Cerebellar nuclear complex (tissue), 1 donor: Measurements from ENCODE around the gene MADD.
"Not testable (repeated sequence)": the region's sequence is repeated elsewhere in the genome, so short reads cannot be mapped to it uniquely, and the experiment has no call there.

Experiments used
- DNase-seq, 2 experiments: peaks; one replicate each; lab custom pipeline; 2025; lab: John Stamatoyannopoulos, UW

Gene MADD

DNA sequence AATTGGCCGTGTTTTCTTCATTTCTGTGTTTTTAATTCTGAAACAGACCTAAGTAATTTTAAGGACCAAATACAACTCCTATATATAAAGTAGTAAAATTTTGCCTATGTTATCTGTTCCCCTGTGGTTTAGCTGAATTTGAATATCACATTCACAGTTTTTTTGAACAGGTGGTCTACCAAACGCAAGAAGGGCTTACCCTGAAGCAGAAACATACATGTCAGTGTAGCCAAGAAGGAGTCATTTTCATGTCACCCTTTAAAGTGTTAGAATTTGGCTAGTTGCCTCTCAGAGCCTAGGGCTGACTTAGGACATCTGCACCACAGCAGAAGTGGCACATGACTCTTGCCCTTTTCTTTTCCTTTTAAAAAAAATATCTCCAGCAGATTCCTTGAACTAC, 48.2 kb downstream of the MADD start:
- DNase-seq: no peak

DNA sequence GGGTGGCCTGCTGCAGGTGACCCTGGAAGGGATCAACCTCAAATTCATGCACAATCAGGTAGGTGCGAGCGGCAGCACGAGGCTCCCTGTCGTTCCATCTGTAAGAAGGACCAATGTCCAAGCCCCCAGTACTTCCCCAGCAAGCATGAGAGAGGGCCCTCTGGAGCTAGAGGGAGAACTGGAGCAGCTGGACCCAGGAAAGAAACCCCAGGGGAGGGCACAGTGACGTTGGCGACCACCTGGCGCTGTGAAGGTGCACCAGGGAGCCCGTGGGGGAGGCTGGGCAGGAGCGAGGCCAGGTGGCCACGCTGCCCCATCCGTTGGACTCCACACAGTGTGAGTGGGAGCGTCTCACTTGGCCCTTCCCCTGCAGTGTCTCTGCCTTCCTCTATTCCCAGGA, 54.6 kb downstream of the MADD start:
- DNase-seq: no peak

DNA sequence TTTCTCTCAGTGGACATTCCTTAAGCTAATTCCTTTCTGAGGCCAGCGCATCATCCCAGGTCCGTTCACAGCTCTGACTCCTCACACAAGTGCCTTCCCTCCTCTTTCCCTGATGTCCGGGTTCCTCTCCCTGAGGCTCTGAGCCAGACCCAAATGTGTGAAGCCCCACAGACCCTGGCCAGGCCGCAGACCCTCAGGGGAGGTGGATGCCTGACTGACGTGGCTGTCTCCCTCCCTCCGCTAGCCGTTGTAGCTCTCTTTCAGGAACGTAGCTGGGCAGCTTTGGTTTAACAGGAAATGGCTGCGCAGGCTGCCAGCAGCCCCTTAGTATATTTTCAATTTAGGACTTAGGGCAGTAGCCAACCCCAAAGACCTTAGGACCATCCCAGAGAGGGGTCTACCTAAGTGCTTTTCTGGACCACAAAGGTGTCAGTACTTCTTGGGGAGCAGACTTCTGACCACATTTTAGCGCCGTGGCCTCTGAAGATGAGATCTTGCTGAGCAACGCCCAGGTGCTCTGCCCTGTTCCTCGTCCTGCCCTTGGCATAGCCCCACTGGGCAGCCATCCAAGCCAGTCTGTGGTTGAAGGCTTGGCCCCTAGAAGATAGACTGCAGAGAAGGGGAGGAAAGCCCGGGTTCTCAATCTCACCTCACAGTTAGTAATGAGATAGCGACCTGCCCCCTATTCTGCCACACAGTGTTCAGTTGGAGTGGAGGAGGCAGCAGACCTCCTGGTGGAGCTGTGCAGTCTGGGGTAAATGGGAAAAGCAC, 55.5 kb downstream of the MADD start:
- DNase-seq: no peak

DNA sequence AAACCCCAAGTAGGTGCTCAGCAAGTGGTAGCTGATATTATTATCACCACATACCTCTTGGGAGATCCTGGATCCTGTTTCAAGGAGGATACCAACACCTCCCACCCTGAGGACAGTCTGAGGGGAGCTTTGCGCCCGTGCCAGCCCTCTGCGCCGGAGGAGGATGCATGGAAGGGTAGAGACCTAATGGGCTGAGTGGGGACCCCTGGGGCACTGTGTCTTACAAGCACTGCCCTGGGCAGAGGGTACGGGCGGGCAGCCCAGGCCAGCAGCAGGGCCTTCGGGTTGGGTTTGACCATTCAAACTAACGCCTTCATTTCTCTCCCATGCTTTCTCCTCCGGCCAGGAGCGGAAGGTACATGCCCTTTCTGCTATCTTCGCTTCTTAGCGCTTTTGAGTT, 56.3 kb downstream of the MADD start:
- no peak for DNase-seq

DNA sequence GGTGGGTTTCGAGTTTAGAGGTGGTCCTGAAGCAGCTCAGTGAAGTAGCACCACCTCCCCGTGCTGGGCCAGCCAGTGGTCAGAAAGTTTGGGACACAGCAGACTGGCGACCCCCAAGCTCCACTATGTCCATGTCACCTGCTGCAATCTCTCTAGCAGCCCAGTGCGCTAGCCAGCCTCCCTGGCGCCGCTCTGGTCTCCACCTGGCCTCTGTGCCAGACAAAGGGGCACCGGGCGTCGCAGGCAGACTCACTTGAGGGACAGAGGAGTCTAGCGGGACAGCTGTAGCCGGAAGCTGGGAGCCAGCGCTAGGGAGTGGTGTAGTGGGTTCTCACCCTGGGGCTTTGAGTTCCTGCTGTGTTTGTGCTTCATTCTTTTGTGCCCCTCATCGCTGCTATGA, 57.1 kb downstream of the MADD start:
- DNase-seq: no peak

DNA sequence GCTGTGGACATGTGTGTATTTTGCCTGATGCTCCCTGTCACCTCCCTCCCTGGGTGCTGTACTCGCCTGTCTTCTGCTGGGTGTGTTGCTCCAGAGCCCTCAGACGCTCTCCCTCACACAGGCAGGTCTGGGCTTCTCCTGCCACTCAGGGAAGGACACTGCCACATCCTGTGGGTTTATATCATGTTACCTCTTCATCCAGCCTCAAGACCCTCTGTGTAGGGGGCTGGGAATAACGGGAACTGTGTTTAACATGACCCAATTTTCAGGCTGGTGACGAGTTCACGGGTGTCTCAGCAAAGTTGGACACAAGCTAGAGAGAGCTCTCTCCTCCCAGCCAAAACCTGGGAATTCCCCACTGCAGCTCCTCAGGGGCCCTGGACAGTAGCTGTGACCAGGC, 58.0 kb downstream of the MADD start:
- no peak for DNase-seq

DNA sequence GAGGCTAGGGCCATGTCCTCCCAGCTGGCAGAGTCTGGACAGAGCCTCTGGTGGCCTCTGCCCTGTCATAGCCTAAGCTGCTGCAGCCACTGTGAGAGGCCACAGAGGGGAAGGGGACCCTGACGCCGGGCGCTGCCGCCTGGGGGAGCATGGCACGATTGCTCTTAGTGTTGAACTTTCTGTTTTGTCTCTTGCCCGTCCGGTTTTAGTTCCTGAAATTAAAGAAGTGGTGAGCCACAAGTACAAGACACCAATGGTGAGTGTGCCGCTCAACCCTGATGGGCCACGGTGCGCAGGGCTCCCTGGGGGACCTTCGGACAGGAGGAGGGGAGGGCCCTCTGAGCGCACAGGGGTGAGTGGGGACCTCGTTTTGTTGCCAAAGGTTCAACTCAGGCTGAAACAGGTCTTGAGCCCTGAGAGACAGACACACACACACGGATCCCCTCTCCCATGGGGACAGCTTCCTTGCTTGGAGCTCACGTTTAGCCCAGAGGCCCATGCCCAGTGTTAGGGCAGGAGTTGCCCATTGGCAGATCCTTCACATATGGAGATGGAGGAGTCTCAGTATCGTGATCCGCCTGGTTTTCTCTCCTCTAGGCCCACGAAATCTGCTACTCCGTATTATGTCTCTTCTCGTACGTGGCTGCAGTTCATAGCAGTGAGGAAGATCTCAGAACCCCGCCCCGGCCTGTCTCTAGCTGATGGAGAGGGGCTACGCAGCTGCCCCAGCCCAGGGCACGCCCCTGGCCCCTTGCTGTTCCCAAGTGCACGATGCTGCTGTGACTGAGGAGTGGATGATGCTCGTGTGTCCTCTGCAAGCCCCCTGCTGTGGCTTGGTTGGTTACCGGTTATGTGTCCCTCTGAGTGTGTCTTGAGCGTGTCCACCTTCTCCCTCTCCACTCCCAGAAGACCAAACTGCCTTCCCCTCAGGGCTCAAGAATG, 58.8 kb downstream of the MADD start:
- no peak for DNase-seq

DNA sequence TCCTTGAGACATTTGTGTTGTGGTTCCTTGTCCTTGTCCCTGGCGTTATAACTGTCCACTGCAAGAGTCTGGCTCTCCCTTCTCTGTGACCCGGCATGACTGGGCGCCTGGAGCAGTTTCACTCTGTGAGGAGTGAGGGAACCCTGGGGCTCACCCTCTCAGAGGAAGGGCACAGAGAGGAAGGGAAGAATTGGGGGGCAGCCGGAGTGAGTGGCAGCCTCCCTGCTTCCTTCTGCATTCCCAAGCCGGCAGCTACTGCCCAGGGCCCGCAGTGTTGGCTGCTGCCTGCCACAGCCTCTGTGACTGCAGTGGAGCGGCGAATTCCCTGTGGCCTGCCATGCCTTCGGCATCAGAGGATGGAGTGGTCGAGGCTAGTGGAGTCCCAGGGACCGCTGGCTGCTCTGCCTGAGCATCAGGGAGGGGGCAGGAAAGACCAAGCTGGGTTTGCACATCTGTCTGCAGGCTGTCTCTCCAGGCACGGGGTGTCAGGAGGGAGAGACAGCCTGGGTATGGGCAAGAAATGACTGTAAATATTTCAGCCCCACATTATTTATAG, 59.6 kb downstream of the MADD start:
- no peak for DNase-seq

DNA sequence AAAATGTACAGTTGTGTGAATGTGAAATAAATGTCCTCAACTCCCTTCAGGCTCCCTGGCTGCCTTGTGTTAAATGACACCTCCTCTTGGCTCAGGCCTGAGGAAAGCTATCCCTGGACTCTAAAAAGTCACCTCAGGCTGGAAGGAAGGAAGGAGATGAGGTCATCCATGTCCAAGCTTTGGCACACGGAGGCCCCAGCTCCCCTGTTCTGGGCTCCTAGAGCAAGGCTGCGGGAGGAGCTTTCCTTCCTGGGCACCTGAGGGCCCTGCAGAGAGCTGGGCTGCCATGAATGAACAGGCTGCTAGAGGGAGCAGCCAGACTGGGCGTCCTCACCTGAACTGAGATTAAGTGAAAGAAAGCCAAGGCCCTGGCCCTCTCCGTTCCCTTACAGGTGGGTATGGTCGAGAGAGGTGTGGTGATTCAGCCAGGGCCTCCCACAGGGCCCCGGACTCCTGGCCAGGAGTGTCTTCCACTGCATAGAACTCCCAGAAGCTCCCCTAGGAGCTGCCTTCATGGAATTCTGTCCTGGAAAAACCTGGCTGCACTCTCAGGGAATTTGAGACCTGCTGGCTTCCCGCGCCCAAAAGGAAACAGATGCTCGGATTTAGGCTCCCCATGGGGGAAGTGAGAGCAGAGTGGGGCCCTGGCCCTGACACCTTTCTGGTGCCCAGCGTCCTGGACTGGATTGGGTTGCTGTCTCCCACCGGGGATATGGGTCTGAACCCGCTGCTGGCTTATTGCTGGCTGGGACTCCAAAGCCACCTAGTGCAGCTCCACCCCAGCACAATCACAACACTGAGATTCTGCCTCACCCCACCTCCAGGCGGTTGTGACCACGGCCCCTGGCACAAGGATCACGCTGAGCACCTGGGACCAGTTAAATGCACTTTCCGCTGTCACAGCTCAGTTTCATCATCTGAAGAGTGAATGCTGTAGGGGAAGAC, 60.3 kb downstream of the MADD start:
- peak in 1 of 2 experiments; percentile 27 for DNase-seq

DNA sequence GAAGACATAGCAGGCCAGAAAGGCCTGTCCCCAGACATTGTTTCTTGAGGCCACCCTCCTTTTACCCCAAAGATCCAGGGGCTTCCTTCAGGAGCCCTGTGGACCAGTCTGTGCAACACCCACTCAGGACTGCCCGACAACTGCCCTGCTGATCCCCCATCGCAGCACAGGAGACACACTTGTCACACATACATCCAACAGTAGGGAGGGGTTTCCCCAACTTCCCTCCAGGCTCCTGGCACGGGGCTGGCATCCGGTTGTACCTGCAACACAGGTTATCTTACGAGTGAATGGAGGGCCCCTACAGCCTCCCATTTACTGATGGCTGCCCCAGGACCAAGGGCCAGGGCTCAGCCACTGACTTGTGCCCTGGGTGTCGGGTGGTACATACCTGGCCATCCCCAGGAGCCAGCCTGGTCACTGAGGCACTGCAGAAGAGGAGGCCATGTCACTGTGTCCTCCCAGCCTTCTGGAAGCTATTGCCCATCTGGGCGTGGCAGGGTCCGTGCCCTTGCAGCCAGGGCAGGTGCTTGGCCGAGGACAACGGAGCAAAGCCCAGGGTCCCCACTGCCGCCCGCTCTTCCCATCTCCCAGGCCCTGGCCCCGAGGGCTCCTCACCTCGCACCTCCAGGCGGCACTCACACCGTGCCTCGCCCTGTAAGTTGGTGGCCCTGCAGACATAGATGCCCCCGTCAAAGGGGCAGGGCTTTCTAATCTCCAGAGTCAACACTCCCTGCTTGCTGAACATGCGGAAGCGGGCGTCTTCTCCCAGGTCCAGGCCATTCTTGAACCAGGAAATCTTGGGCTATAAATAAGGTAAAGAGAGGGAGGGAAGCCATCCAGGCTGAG, 61.7 kb downstream of the MADD start:
- no peak for DNase-seq

DNA sequence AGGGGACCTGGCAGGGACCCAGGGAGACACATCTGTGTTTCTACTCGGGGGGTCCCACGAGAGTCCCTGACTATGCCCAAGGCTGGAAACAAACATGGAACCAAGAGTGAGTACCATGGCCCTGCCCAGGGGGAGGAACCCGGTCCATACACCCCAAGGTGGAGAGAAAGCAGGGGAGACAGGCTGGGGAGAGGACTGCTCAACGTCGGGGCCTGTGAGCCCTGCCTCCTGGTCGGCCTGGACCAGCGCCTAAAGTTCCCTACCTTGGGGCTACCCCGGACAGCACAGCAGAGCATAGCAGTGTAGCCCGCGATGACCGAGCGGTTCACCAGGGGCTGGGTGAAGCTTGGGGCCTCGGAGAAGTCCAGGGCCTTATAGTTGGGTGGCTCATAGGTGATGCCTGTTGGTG, 62.4 kb downstream of the MADD start:
- DNase-seq: no peak

DNA sequence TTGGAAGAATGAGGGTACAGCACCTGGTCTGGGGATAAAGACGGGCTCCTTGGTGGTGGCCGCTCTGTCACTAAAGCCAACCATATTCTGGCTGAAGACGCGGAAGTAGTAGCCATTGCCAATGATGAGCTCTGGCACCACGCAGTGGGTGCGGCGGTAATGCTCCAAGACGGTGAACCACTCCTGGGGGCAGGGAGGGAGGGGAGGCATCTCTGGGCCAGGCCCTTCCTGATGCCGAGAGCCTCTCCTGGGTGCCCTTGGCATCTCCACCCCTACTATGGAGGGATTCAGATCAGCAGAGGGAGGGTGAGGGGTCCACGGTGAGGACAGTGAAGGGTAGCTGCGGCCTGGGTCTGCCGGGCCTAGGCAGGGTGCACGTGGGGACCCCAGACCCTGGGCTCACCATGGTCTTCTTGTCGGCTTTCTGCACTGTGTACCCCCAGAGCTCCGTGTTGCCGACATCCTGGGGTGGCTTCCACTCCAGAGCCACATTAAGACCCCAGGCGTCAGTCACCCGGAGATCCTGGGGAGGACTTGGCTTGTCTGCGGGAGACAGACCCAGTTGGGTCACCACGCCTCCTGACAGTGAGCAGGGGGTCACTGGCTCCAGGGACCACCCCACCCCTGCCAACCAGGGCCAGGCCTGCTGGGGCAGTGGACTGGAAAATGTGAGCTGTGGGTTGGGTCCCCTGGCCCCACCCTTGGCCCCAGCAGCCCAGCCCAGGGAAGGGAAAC, 63.0 kb downstream of the MADD start:
- no peak for DNase-seq

DNA sequence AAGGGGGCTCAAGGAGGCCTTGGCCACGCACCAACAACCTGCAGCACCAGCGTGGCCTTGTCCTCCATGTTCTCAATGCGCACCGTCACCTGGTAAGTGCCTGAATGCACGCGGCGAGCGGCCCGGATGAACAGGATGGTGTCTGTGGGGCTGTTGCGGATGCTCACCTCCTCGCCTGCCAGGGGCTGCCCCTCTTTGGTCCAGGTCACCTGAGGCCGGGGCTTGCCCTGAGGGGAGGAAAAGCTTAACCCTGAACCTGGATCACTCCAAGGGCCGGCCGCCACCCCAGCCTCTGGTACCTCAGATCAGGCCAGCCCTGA, 63.6 kb downstream of the MADD start:
- no peak for DNase-seq

DNA sequence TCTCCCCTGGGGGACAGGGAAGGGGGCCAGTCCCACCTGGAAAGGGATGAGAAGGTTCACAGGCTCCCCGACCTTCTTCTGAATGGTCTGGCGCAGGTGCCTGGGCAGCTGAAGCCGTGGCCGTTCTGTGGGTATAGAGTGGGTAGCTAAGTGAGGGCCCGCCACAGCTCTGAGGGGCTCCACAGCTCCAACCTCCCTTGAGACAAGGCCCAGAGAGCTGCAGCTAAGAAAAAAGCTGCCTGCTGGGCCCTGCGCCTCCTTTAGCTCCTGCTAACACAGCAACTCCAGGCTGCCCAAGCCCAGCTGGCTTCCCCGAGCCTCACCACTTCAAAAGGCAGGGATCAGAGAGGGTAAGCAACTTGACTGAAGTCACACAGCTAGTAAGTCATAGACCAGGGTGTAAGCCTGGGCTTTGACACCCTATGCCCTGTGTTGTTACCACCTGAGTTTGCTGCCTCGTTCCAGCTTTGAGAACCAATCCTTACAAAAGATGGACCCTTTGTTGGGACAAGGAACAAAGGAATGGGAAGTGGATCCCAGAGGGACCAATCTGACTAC, 64.0 kb downstream of the MADD start:
- DNase-seq: no peak

DNA sequence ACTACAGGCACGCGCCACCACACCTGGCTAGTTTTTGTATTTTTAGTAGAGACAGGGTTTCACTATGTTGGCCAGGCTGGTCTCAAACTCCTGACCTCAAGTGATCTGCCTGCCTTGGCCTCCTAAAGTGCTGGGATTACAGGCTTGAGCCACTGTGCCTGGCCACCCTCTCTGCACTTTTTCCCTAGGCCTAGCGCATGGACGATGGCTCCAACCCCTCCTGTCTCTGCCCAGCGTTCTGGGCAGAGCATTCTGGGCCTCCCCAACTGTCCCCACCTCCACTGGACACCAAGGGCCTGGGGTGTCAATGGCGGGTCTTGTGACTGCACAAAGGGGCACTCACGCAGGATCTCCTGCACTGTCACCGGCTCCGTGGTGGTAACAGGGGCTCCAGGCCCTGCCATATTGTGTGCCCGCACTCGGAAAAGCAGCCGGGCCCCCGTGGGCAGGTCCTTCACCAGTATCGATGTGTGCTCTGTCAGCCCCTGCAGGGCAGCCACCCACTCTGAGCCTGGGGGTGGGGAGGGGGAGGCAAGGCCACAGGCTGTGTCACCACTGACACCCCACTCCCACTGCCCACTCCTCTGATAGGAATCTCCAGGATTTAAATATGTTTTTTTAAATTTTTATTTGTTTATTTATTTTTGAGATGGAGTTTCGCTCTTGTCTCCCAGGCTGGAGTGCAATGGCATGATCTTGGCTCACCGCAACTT, 64.9 kb downstream of the MADD start:
- not testable (repeated sequence) for DNase-seq

DNA sequence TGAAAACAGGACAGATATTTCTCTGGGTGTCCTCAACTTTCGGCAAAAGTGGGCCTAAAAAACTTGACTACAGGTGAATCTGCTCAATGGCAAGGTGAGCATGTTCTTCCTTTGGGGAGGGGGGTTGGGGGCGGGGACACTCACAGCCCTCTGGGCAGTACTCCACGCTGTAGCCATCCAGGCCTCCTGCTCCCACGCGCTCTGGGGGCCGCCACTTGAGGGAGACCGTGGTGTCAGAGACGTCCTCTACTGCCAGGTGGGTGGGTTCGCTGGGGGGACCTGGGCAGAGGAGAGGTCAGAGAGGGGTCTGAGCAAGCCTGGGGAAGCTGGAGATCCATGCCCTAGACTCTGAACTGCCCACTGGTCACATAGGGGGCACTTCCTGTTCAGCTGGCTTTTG, 65.8 kb downstream of the MADD start:
- no peak for DNase-seq

DNA sequence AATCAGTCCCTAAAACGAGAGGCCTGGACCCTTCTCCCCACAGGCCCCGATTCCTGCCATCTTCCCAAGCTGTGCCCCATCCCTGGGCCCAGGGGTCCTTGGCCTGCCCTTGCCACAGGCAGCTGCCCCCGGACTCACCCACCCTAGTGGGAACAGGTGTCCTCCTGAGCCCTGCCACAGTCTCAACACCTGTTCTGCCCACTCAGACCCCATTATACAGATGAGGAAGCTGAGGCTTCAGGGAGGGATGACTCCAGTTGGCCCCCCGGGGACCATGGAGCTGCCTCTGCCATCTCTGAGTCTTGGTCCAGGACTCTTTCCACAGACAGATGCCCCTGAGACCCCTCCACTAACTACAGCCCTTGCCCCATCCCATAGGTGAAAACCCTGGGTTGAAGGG, 66.7 kb downstream of the MADD start:
- DNase-seq: no peak

DNA sequence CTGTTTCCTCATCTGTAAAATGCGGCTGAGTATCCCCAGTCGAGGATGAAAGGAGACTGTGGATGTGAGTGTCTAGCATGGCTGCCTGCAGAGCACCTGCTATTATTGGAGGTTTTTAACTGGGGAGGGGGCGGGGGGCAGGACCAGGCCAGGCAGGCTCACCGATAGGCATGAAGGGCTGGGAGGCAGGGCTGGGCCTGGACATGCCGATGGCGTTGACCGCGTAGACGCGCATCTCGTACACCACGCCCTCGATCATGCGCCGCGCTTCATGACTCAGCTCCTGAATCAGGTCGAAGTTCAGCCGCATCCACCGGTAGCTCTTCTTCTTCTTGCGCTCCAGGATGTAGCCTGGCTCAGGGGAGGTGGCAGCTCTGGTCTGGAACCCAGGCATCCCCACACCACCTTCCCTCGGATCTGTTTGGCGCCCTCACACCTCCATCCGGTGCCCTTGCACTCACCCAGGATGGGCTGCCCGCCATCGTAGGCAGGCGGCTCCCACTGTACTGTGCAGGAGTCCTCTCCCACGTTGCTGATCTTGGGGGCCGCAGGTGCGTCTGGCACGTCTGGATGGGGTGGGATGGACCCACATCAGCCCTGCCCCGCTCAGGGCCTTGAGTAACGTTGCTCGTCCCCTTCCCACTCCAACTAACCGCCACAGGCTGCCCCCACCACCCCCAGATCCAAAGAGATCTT, 67.4 kb downstream of the MADD start:
- DNase-seq: no peak
